Kidney tubule cell (primary cell): ENCODE data around the gene TBP.
"Not testable (repeated sequence)": the region's sequence is repeated elsewhere in the genome, so short reads cannot be mapped to it uniquely, and the experiment has no call there.

Source experiments
- DNase-seq: peaks from one replicate; pipeline ENCODE4 v3.0.0-alpha.2; 2018; ENCODE audit warnings: low spot score

Gene TBP

DNA sequence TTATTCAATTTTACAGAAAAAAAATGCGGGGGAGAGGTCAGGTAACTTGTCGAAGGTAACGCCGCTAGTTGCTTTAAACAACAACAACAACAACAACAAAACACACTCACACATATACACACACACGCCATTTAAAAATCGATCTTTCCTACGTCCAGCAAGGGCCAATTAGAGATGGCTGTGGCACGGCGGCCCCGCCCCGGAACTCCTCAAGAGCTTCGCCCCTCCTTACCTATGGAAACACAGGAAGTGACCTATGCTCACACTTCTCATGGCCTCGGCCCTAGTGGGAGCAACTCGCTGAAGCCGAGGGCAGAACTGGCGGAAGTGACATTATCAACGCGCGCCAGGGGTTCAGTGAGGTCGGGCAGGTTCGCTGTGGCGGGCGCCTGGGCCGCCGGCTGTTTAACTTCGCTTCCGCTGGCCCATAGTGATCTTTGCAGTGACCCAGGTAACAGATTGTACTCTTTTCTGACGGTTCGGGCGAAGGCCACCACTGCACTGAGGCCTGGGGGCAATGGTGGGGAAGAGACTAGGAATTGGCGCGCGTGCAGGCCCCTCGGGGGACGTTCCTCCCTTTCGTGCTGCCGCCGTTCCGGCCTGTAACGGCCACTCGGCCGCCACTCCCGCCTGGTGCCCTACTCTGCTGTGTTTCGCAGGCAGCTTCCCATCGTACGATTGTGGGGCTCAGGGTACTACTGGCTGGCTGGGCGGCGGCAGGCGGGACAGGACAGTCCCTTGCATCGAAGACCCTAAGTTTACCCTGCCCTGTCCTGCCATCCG, at the start of gene TBP:
Gene TBP (plus strand): TSS at position 357 of the 783 bp plus-strand sequence. CDS start 2,661 bp downstream, outside the sequence.
- peak; percentile 99 for DNase-seq

DNA sequence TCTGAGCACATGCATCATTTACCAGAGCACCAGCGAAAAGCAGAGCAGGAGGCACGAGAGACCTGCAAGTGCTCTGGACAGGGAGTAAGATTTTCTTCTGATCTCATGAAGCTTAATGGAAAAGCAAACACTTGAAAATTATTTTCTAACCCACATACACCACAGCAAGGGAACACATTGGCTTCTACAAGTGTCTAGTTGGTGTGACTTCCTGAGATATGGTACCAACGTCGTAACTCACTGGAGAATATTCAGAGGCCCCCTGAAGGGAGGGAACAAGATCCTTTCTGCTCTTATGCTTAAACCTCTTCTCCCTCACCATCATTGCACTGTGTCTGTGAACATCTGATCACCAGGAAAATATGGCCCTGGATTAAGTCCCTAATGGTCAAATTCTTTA, 49.7 kb upstream of the TBP start:
- no peak for DNase-seq

- DNase-seq: no peak
These were observed 48.9 kb upstream of the TBP start for GRCh38 chr6:170505306-170505705.

DNA sequence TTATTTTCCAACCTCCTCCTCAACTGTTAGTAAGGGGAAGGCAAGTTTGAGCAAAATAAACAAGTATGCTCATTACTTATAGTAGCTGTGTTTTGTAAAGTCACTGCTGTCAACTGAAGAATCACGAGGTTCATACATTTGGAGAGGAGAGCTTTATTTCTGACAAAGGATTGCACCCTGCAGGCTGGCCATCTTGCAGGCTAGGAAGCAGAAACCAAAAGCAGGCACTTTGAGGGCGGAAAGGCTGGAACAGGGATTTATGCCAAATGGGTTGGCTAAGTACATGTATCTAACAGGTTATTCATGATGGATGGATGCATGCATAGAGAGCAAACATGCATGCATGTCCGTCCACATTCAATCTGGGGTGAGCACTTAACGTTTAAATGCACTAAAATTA, 47.7 kb upstream of the TBP start:
- no peak for DNase-seq

GRCh38 chr6:170507728-170508127, 46.4 kb upstream of the TBP start:
- not testable (repeated sequence) for DNase-seq

DNA sequence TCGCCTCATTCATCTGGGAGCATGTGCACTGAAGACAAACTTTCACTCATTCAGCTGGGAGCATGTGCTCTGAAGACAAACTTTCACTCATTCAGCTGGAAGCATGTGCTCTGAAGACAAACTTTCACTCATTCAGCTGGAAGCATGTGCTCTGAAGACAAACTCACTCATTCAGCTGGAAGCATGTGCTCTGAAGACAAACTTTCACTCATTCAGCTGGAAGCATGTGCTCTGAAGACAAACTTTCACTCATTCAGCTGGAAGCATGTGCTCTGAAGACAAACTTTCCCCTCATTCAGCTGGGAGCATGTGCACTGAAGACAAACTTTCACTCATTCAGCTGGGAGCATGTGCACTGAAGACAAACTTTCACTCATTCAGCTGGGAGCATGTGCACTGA, 45.9 kb upstream of the TBP start:
- DNase-seq: not testable (repeated sequence)

- not testable (repeated sequence) for DNase-seq
These were observed 45.1 kb upstream of the TBP start for GRCh38 chr6:170508892-170509722.

DNA sequence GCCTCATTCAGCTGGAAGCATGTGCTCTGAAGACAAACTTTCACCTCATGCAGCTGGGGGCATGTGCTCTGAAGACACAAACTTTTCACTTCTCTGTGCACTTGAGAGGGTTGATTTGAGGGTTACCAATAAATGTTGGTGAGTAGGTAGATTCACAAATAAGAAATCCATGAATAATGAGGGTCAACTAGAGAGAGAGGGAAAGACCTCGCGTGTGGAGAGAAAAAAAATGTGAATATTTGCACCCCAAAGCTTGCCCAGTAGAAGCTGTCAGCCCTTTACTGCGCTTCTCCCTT, 44.5 kb upstream of the TBP start:
- no peak for DNase-seq

DNA sequence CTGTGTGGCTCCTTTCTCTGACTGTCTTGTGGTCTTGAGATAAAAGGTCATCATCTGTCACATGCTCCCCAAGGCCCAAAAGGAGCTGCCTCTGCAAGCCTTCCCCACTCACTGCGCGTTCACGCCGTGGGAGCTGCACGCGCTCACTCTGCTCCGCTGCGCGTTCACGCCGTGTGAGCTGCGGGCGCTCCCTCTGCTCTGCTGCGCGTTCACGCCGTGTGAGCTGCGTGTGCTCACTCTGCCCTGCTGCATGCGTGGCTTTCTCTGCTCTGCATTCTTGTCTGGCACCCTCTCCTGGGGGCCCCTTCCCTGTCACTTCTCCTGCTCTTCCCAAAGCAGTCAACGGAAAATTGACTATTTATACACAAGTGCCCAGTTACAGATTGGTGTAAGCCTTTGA, 43.5 kb upstream of the TBP start:
- DNase-seq: no peak

GRCh38 chr6:170512249-170512648, 41.9 kb upstream of the TBP start:
- DNase-seq: no peak

- DNase-seq: no peak
These were observed 39.3 kb upstream of the TBP start for GRCh38 chr6:170514908-170515307.

- DNase-seq: peak; percentile 77
These were observed 37.2 kb upstream of the TBP start for GRCh38 chr6:170516783-170517616.

DNA sequence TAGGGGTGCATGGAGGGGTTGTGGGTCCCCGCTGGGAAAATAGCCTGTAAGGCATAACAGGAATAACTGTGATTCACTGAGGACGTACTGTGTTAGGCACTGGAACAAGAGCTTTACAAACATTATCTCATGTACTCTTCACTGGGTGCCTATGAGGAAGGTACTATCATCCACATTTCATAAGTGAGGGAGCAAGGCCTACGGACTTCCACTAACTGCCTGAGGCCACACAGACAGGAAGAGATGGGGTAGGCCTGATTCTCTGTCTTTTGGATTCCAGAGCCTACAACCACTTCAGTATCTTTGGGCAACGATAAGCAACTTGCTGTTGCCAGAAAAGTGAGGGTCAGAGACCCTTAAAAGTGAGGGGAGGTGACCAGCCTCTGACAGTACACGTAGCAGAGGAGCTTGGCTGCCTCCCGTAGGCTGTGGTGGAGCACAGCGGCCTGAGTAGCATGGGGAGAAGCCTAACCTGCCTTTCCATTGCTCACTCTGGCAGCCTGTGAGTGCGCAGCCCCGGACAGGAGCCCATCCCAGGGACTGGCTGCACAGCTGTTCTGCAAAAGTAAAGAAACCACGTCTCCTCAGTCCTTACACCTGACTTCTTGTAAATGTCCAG, 31.5 kb upstream of the TBP start:
- DNase-seq: peak; percentile 14

DNA sequence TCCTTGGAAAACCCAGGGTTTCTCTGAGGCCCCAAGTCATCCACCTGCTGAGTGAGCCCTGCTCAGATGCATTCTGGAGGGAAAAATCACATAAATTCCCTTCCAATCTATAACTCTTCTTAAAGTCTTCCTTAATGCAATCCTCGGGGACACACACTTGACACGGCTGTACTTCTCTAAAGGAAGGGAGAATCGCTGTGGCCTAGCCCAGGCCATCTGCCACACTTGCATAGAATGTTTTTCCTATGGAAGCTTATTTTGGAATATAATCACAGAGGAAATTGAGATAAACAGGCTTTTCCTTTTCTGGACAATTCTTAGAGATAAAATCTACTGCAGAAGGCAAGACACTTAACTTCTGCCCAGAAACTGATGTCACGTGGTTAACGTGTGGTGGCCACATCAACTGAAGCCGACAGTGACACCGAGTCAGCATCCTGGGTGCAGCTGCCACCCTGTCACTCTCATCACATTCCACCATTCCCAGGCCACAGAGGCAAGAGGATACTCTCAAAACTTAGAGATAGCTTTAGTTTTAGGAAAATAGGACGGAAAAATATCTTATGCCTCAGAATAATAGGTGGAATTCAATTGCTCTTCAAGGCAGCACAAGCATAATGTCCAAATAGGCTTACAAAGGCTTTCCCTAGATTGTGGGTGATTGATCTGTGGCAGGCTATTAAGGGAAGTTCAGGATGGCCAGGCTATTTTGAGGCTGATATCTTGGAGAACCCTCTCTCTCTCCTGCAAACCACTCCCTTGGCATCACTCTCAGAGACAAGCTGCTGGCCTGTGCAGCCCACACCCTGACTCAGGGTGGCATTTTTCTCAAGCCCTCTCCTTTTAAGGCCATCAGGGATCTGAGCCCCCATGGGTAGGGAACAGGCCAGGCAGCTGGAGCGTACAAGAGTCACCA, 30.7 kb upstream of the TBP start:
- no peak for DNase-seq

GRCh38 chr6:170524172-170524502, 30.0 kb upstream of the TBP start:
- DNase-seq: no peak

GRCh38 chr6:170525795-170526194, 28.4 kb upstream of the TBP start:
- no peak for DNase-seq

- not testable (repeated sequence) for DNase-seq
These were observed 26.2 kb upstream of the TBP start for GRCh38 chr6:170527995-170528394.

DNA sequence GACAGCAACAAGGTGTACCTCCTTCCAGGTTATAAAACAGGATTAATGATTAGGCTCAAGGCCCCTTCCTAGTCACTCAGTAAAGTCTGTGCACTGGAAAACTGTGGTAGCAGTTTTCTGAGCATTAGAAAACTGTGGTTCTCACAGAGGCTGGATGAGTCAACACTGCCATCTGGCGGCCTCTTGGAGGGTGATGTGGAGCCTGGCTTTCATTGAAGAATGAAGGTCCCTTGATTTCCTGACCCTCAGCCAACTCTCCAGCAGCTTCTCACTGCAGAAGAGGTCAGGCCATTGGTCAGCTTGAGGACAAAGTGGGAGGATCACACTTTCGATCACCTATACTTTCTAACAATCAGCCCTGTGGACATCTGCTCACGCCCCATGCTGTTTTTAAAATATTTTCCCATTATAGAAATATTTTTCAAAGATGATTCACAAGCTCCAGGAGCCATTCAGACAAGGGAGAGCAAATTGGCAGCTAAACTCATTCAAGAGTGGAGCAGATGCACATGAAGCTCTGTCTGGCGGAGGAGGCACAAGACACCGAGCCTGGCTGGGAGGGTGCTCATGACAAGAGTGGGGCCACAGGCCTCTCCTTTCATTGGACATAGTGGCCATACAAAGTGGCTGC, 24.2 kb upstream of the TBP start:
- peak; percentile 70 for DNase-seq

- DNase-seq: no peak
These were observed 21.2 kb upstream of the TBP start for GRCh38 chr6:170532867-170533488.

DNA sequence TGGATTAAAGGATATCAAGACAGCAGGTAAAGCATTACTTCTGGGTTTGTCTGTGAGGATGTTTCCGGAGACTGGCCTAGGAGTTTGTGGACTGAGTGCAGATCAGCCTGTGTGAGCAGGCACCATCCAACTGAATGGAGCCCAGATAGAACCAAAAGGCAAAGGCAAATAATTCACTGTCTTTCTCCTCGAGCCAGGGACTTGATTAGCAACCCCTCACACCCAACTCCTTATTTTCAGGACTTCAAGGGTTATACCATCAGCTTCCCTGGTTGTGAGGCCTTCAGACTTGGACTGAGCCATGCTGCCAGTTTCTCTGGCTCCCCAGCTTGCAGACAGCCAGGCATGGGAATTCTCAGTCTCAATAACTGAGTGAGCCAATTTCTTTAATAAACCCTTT, 20.4 kb upstream of the TBP start:
- no peak for DNase-seq
